ENCODE data around the gene CYP51A1.

The CYP51A1 gene

GRCh38 chr7:92131093-92131492 lies 3.2 kb downstream of the CYP51A1 start:
- no peak overlapping the region for H2AFZ ChIP-seq (ENCODE audit: low read length)
- H3K9ac ChIP-seq (ENCODE audit: low read depth, low read length, poor library complexity, severe bottlenecking): peak overlapping the region; percentile 91
- H3K9me2 ChIP-seq (replicated peaks; ENCODE audit: low read depth, low read length): no peaks in the 10 kb centered on the region
- H3K4me3 ChIP-seq (ENCODE audit: low read length, poor library complexity, severe bottlenecking): peak overlapping the region; percentile 84
- TF ChIP-seq CTCF (conservative IDR thresholded peaks at IDR 0.05; ENCODE audit: low read length): no peak
- TF ChIP-seq EZH2phosphoT487 (IDR thresholded peaks at IDR 0.05; ENCODE audit: borderline replicate concordance): no peak
- H3K4me2 ChIP-seq (ENCODE audit: low read depth, low read length, poor library complexity, severe bottlenecking): peak overlapping the region; percentile 99
- H3K79me2 ChIP-seq (ENCODE audit: insufficient read depth, low read length): peaks cover 92% of the 10 kb centered on the region
- H3K9me3 ChIP-seq (ENCODE audit: insufficient read depth, low read depth, low read length): no peaks in the 10 kb centered on the region
- peaks cover 72% of the 10 kb centered on the region for H4K20me1 ChIP-seq (ENCODE audit: insufficient read depth, low read length, poor library complexity, severe bottlenecking)
- no peaks in the 10 kb centered on the region for H3F3A ChIP-seq (ENCODE audit: low read depth)
- H3K4me1 ChIP-seq (ENCODE audit: insufficient read depth, low read length, poor library complexity, severe bottlenecking): peaks cover 75% of the 10 kb centered on the region
- peaks cover 52% of the 10 kb centered on the region for H3K36me3 ChIP-seq (ENCODE audit: insufficient read depth, low read length)
- no peaks in the 10 kb centered on the region for H3K27me3 ChIP-seq (ENCODE audit: insufficient read depth, low read length, poor library complexity, severe bottlenecking)

- no peak overlapping the region for H3K9ac ChIP-seq (ENCODE audit: low read depth, low read length, poor library complexity, severe bottlenecking)
- H3K36me3 ChIP-seq (ENCODE audit: insufficient read depth, low read length): peaks cover 90% of the 10 kb centered on the region
- TF ChIP-seq EZH2phosphoT487 (IDR thresholded peaks at IDR 0.05; ENCODE audit: borderline replicate concordance) (no peak), CTCF (conservative IDR thresholded peaks at IDR 0.05; ENCODE audit: low read length) (no peak)
- peaks cover 91% of the 10 kb centered on the region for H4K20me1 ChIP-seq (ENCODE audit: insufficient read depth, low read length, poor library complexity, severe bottlenecking)
- 0 out of 2 replicates have a peak, but pooled peaks cover 2% of the 10 kb centered on the region for H3F3A ChIP-seq (ENCODE audit: low read depth)
- no peaks in the 10 kb centered on the region for H3K9me2 ChIP-seq (replicated peaks; ENCODE audit: low read depth, low read length)
- no peaks in the 10 kb centered on the region for H3K27me3 ChIP-seq (ENCODE audit: insufficient read depth, low read length, poor library complexity, severe bottlenecking)
- peaks cover 98% of the 10 kb centered on the region for H3K79me2 ChIP-seq (ENCODE audit: insufficient read depth, low read length)
- H3K4me3 ChIP-seq (ENCODE audit: low read length, poor library complexity, severe bottlenecking): peak overlapping the region; percentile 44
- H3K4me1 ChIP-seq (ENCODE audit: insufficient read depth, low read length, poor library complexity, severe bottlenecking): peaks cover 51% of the 10 kb centered on the region
- H3K9me3 ChIP-seq (ENCODE audit: insufficient read depth, low read depth, low read length): peaks cover 11% of the 10 kb centered on the region
- H3K4me2 ChIP-seq (ENCODE audit: low read depth, low read length, poor library complexity, severe bottlenecking): peak overlapping the region; percentile 55
- H2AFZ ChIP-seq (ENCODE audit: low read length): no peak overlapping the region
These were observed 12.6 kb downstream of the CYP51A1 start for GRCh38 chr7:92121681-92122080.

- Histone ChIP-seq H3K36me3 (ENCODE audit: insufficient read depth, low read length) (peaks cover 91% of the 10 kb centered on the region), H3K79me2 (ENCODE audit: insufficient read depth, low read length) (peaks cover 98% of the 10 kb centered on the region), H3K9me2 (replicated peaks; ENCODE audit: low read depth, low read length) (no peaks in the 10 kb centered on the region), H3K27me3 (ENCODE audit: insufficient read depth, low read length, poor library complexity, severe bottlenecking) (no peaks in the 10 kb centered on the region), H3F3A (ENCODE audit: low read depth) (0 out of 2 replicates have a peak, but pooled peaks cover 2% of the 10 kb centered on the region), H4K20me1 (ENCODE audit: insufficient read depth, low read length, poor library complexity, severe bottlenecking) (peaks cover 91% of the 10 kb centered on the region), H3K9me3 (ENCODE audit: insufficient read depth, low read depth, low read length) (peaks cover 11% of the 10 kb centered on the region), H3K4me1 (ENCODE audit: insufficient read depth, low read length, poor library complexity, severe bottlenecking) (peaks cover 37% of the 10 kb centered on the region), H3K4me3 (ENCODE audit: low read length, poor library complexity, severe bottlenecking) (peak overlapping the region; percentile 22), H3K4me2 (ENCODE audit: low read depth, low read length, poor library complexity, severe bottlenecking) (peak overlapping the region; percentile 55), H2AFZ (ENCODE audit: low read length) (no peak overlapping the region), H3K9ac (ENCODE audit: low read depth, low read length, poor library complexity, severe bottlenecking) (no peak overlapping the region)
- TF ChIP-seq CTCF (conservative IDR thresholded peaks at IDR 0.05; ENCODE audit: low read length): no peak
- TF ChIP-seq EZH2phosphoT487 (IDR thresholded peaks at IDR 0.05; ENCODE audit: borderline replicate concordance): no peak
These were observed 15.0 kb downstream of the CYP51A1 start for GRCh38 chr7:92119213-92119759.
